HEK293T (cell line): ENCODE results near the gene SERPINE1.

Source experiments
- ARNT ChIP-seq: fragments of 450-650 bp; IDR thresholded peaks from 2 replicates; pipeline ENCODE4 v1.6.1; 2017; ENCODE audit warnings: mild to moderate bottlenecking
- BHLHE40 ChIP-seq: fragments of 450-650 bp; IDR thresholded peaks from 2 replicates; pipeline ENCODE4 v1.6.1; 2016; ENCODE audit warnings: mild to moderate bottlenecking, moderate library complexity, borderline replicate concordance
- FOXA1 ChIP-seq: fragments of 450-650 bp; IDR thresholded peaks from 2 replicates; pipeline ENCODE4 v1.6.1; 2016; ENCODE audit warnings: mild to moderate bottlenecking
- FOXK2 ChIP-seq: fragments of 450-650 bp; IDR thresholded peaks from 2 replicates; pipeline ENCODE4 v1.6.1; 2016; ENCODE audit warnings: mild to moderate bottlenecking
- FOXM1 ChIP-seq: fragments of 450-650 bp; IDR thresholded peaks from 2 replicates; pipeline ENCODE4 v1.6.1; 2017; ENCODE audit warnings: mild to moderate bottlenecking, borderline replicate concordance
- LEF1 ChIP-seq: fragments of 450-650 bp; IDR thresholded peaks from 2 replicates; pipeline ENCODE4 v1.6.1; 2017; ENCODE audit warnings: mild to moderate bottlenecking, borderline replicate concordance
- NFRKB ChIP-seq: fragments of 450-650 bp; IDR thresholded peaks from 2 replicates; pipeline ENCODE4 v1.6.1; 2016; ENCODE audit warnings: mild to moderate bottlenecking, moderate library complexity
- SUZ12 ChIP-seq: fragments of 450-650 bp; IDR thresholded peaks from 2 replicates; pipeline ENCODE4 v1.6.1; 2016; ENCODE audit warnings: mild to moderate bottlenecking
- TARDBP ChIP-seq: fragments of 450-650 bp; IDR thresholded peaks from 2 replicates; pipeline ENCODE4 v1.6.1; 2016
- ZNF384 ChIP-seq: fragments of 450-650 bp; IDR thresholded peaks from 2 replicates; pipeline ENCODE4 v1.6.1; 2016
- TF ChIP-seq, protein P1 (sequence below): fragments of 450-650 bp; IDR thresholded peaks from 2 replicates; pipeline ENCODE4 v1.6.1; 2016

- no peak for TF ChIP-seq TARDBP
- no peak for TF ChIP-seq FOXA1
- no peak for TF ChIP-seq LEF1
- no peak for TF ChIP-seq FOXK2
- TF ChIP-seq, protein P1, sequence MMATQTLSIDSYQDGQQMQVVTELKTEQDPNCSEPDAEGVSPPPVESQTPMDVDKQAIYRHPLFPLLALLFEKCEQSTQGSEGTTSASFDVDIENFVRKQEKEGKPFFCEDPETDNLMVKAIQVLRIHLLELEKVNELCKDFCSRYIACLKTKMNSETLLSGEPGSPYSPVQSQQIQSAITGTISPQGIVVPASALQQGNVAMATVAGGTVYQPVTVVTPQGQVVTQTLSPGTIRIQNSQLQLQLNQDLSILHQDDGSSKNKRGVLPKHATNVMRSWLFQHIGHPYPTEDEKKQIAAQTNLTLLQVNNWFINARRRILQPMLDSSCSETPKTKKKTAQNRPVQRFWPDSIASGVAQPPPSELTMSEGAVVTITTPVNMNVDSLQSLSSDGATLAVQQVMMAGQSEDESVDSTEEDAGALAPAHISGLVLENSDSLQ = no peak
- TF ChIP-seq ARNT = no peak
- TF ChIP-seq SUZ12 = no peak
- peak; percentile 97 for TF ChIP-seq ZNF384
- no peak for TF ChIP-seq BHLHE40
- no peak for TF ChIP-seq FOXM1
- TF ChIP-seq NFRKB = no peak
Observed at GRCh38 chr7:101094791-101095375, 32.0 kb upstream of the SERPINE1 start.
